Endodermal cell (in vitro differentiated cells): ENCODE measurements around the gene OSBPL6. TPM values are rescaled to one million over a fixed set of nuclear protein-coding genes. Genes with fewer than 3 reads are reported as not detected.

Experiments
- DNase-seq: peaks from one replicate; pipeline ENCODE4 v3.0.0-alpha.2; 2017
- H3K27ac ChIP-seq: 2 replicates; pipeline ENCODE4 v1.5.1; 2013; ENCODE audit warnings: mild to moderate bottlenecking, low read depth, low read length, moderate library complexity
- H3K27me3 ChIP-seq: 2 replicates; pipeline ENCODE4 v1.6.1; 2013; ENCODE audit warnings: mild to moderate bottlenecking, low read length, moderate library complexity; ENCODE audit not compliant: insufficient read depth, control insufficient read depth, poor library complexity, severe bottlenecking
- H3K36me3 ChIP-seq: 2 replicates; pipeline ENCODE4 v1.7.0; 2013; ENCODE audit warnings: mild to moderate bottlenecking, low read length, moderate library complexity; ENCODE audit not compliant: control insufficient read depth, insufficient read depth
- H3K4me1 ChIP-seq: one replicate; pipeline ENCODE4 v1.7.0; 2013; ENCODE audit warnings: low read length; ENCODE audit not compliant: control insufficient read depth, insufficient read depth
- H3K4me3 ChIP-seq: 2 replicates; pipeline ENCODE4 v1.5.1; 2013; ENCODE audit warnings: mild to moderate bottlenecking, low read length, moderate library complexity
- H3K9ac ChIP-seq: 2 replicates; pipeline ENCODE4 v1.6.1; 2013; ENCODE audit warnings: mild to moderate bottlenecking, low read length, moderate library complexity; ENCODE audit not compliant: poor library complexity, severe bottlenecking; ENCODE audit errors: extremely low read depth
- H3K9me3 ChIP-seq: 2 replicates; pipeline ENCODE4 v1.6.1; 2013; ENCODE audit warnings: mild to moderate bottlenecking, low read length, moderate library complexity; ENCODE audit not compliant: control insufficient read depth
- H3K27ac Mint-ChIP-seq: 2 replicates; pipeline ENCODE4 v1.8.0; 2020; ENCODE audit warnings: mixed read lengths
- H3K27me3 Mint-ChIP-seq: 2 replicates; pipeline ENCODE4 v1.8.0; 2021; ENCODE audit warnings: mild to moderate bottlenecking, mixed read lengths; ENCODE audit not compliant: insufficient read depth
- H3K36me3 Mint-ChIP-seq: 2 replicates; pipeline ENCODE4 v1.8.0; 2020; ENCODE audit warnings: low read depth, mixed read lengths
- H3K4me1 Mint-ChIP-seq: 2 replicates; pipeline ENCODE4 v1.8.0; 2020; ENCODE audit warnings: mixed read lengths
- H3K4me3 Mint-ChIP-seq: 2 replicates; pipeline ENCODE4 v1.8.0; 2020; ENCODE audit warnings: mild to moderate bottlenecking, moderate library complexity, mixed read lengths
- H3K9me3 Mint-ChIP-seq: 2 replicates; pipeline ENCODE4 v1.8.0; 2020; ENCODE audit warnings: mild to moderate bottlenecking, mixed read lengths
- CTCF ChIP-seq: fragments of 200-600 bp; sonication (generic); conservative IDR thresholded peaks from 2 replicates; pipeline ENCODE4 v1.5.0; 2021; ENCODE audit warnings: antibody characterized with exemption, mild to moderate bottlenecking
- WGBS, 2 experiments: methylation state at CpG; one replicate each; pipeline versions ENCODE4 v1.1.5 to v1.1.7; 2013; ENCODE audit warnings: missing lambda C conversion rate in 2 of 2, mixed read lengths in 1 of 2; ENCODE audit not compliant: insufficient coverage in 1 of 2, insufficient read length in 1 of 2; 5-methylcytosine and 5-hydroxymethylcytosine counted together
- total RNA-seq, 2 donors: library from RNA; stranded (reverse); fragmentation: NEBNext Ultra II Directional in 1 of 2; extraction: Animal tissue kit (Norgen Biotek cat#: 25700) in 1 of 2; gene quantifications; 2 replicates in 1 of 2; 3 replicates in 1 of 2; pipeline ENCODE4 v1.2.1, GENCODE V29; 2021

OSBPL6 gene
- total RNA-seq, 2 donors from 2014 or later, result 3.4 to 3.6 TPM

- H3K27ac Mint-ChIP-seq, result no peak overlapping the region
- 88 to 91% methylated on average over 5 to 7 of the region's 7 CpGs for WGBS, 2 experiments
- H3K27me3 ChIP-seq, result no peaks in the 10 kb centered on the region
- no peak overlapping the region for H3K27ac ChIP-seq
- H3K4me3 ChIP-seq, result no peak overlapping the region
- DNase-seq, result no peak
- no peaks in the 10 kb centered on the region for H3K9me3 ChIP-seq
- no peak overlapping the region for H3K9ac ChIP-seq
- H3K36me3 ChIP-seq, result peaks cover 18% of the 10 kb centered on the region
- no peaks in the 10 kb centered on the region for H3K36me3 Mint-ChIP-seq
- no peaks in the 10 kb centered on the region for H3K4me1 ChIP-seq
- H3K4me3 Mint-ChIP-seq, result no peak overlapping the region
- H3K9me3 Mint-ChIP-seq, result no peaks in the 10 kb centered on the region
- TF ChIP-seq CTCF, result no peak
- peaks cover 17% of the 10 kb centered on the region for H3K4me1 Mint-ChIP-seq
- no peaks in the 10 kb centered on the region for H3K27me3 Mint-ChIP-seq
Measured at GRCh38 chr2:178388287-178388686, 194.0 kb downstream of the OSBPL6 start.

GRCh38 chr2:178391701-178392100 is 197.4 kb downstream of the OSBPL6 start:
- Histone ChIP-seq H3K4me3 (no peak overlapping the region), H3K36me3 (peaks cover 8% of the 10 kb centered on the region), H3K27ac (no peak overlapping the region), H3K9ac (no peak overlapping the region), H3K4me1 (no peaks in the 10 kb centered on the region), H3K27me3 (no peaks in the 10 kb centered on the region), H3K9me3 (no peaks in the 10 kb centered on the region)
- no peak overlapping the region for H3K4me3 Mint-ChIP-seq
- no peak overlapping the region for H3K27ac Mint-ChIP-seq
- no peaks in the 10 kb centered on the region for H3K27me3 Mint-ChIP-seq
- H3K36me3 Mint-ChIP-seq, result no peaks in the 10 kb centered on the region
- no peaks in the 10 kb centered on the region for H3K9me3 Mint-ChIP-seq
- no peak for DNase-seq
- peaks cover 1% of the 10 kb centered on the region for H3K4me1 Mint-ChIP-seq
- 93 to 96% methylated on average over 4 of the region's 4 CpGs for WGBS, 2 experiments
- no peak for TF ChIP-seq CTCF

- no peak overlapping the region for H3K4me3 Mint-ChIP-seq
- no peaks in the 10 kb centered on the region for H3K27me3 Mint-ChIP-seq
- Histone ChIP-seq H3K27me3 (no peaks in the 10 kb centered on the region), H3K9me3 (no peaks in the 10 kb centered on the region), H3K9ac (no peak overlapping the region), H3K4me3 (no peak overlapping the region), H3K36me3 (peaks cover 8% of the 10 kb centered on the region), H3K27ac (no peak overlapping the region), H3K4me1 (no peaks in the 10 kb centered on the region)
- H3K27ac Mint-ChIP-seq, result no peak overlapping the region
- DNase-seq, result no peak
- WGBS, 2 experiments, result 100% methylated on average over 3 of the region's 3 CpGs; no CpG with 5 or more reads in 1 of the 2 experiments
- peaks cover 1% of the 10 kb centered on the region for H3K4me1 Mint-ChIP-seq
- no peaks in the 10 kb centered on the region for H3K36me3 Mint-ChIP-seq
- no peaks in the 10 kb centered on the region for H3K9me3 Mint-ChIP-seq
- TF ChIP-seq CTCF, result no peak
Measured at GRCh38 chr2:178392215-178392614, 197.9 kb downstream of the OSBPL6 start.
